ENCODE data around the gene CILP2. TPM values are rescaled to one million over a fixed set of nuclear protein-coding genes. Genes with fewer than 3 reads are reported as not detected.

CILP2 gene
- total RNA-seq, 1 donor from 2014 or later = 23.2 TPM

DNA sequence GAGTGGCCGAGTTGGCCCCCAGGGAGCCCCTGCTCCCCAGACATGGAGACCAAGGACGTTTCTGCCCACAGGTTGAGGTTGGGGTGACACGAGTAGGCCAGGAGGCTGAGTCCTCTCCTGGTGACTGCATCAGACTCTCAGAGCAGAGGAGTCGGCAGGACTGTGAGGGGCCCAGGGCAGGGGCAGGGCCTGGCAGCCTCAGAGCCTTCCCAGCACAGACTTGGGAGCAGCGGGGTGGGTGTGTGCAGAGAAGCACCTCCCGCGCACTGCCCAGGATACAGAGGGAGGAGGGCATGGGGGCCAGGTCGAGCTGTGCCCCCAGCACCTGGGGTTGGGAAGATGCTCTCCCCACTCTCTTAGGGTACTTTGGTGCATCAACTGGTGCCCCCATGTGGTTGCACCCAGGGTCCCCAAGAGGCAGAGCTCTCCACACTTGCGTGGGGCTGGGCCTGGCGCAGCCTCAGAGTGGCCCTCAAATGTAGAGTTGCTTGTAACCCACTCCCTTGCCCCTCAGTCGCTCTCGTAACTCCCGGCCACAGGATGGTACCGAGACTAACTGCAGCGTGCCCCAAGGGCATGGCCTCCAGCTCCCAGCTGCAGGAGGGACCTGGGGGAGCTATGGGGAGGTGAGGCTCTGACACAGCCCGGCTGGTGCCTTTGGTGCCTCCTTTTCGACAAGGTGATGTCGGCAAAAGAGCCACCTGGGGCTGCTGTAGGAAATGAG, 38.6 kb upstream of the CILP2 start:
- no peaks in the 10 kb centered on the region for H3K9me3 Mint-ChIP-seq
- H3K4me3 Mint-ChIP-seq = no peak overlapping the region
- H3K36me3 Mint-ChIP-seq = peaks cover 42% of the 10 kb centered on the region
- no peaks in the 10 kb centered on the region for H3K27me3 Mint-ChIP-seq (ENCODE audit: low read depth)
- TF ChIP-seq, protein P1, sequence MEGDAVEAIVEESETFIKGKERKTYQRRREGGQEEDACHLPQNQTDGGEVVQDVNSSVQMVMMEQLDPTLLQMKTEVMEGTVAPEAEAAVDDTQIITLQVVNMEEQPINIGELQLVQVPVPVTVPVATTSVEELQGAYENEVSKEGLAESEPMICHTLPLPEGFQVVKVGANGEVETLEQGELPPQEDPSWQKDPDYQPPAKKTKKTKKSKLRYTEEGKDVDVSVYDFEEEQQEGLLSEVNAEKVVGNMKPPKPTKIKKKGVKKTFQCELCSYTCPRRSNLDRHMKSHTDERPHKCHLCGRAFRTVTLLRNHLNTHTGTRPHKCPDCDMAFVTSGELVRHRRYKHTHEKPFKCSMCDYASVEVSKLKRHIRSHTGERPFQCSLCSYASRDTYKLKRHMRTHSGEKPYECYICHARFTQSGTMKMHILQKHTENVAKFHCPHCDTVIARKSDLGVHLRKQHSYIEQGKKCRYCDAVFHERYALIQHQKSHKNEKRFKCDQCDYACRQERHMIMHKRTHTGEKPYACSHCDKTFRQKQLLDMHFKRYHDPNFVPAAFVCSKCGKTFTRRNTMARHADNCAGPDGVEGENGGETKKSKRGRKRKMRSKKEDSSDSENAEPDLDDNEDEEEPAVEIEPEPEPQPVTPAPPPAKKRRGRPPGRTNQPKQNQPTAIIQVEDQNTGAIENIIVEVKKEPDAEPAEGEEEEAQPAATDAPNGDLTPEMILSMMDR (IDR thresholded peaks at IDR 0.05; ENCODE audit: unreplicated experiment) = no peak
- H3K27ac Mint-ChIP-seq = no peak overlapping the region
- no peak for DNase-seq (ENCODE audit: low spot score in 2 of 2, unreplicated experiment in 2 of 2)
- H3K4me1 Mint-ChIP-seq = no peaks in the 10 kb centered on the region

- Mint-ChIP-seq H3K4me1 (no peaks in the 10 kb centered on the region), H3K36me3 (peaks cover 40% of the 10 kb centered on the region), H3K27me3 (ENCODE audit: low read depth) (no peaks in the 10 kb centered on the region), H3K4me3 (no peak overlapping the region), H3K27ac (no peak overlapping the region), H3K9me3 (no peaks in the 10 kb centered on the region)
- TF ChIP-seq, protein P1 (IDR thresholded peaks at IDR 0.05; ENCODE audit: unreplicated experiment) = no peak
- no peak for DNase-seq (ENCODE audit: low spot score in 2 of 2, unreplicated experiment in 2 of 2)
Measured at GRCh38 chr19:19500975-19501644, 37.0 kb upstream of the CILP2 start.

- H3K27me3 Mint-ChIP-seq (ENCODE audit: low read depth) = no peaks in the 10 kb centered on the region
- peaks cover 42% of the 10 kb centered on the region for H3K36me3 Mint-ChIP-seq
- TF ChIP-seq, protein P1 (IDR thresholded peaks at IDR 0.05; ENCODE audit: unreplicated experiment) = no peak
- DNase-seq (ENCODE audit: low spot score in 2 of 2, unreplicated experiment in 2 of 2) = no peak
- no peak overlapping the region for H3K27ac Mint-ChIP-seq
- no peaks in the 10 kb centered on the region for H3K9me3 Mint-ChIP-seq
- H3K4me1 Mint-ChIP-seq = no peaks in the 10 kb centered on the region
- no peak overlapping the region for H3K4me3 Mint-ChIP-seq
Measured at GRCh38 chr19:19501798-19502197, 36.3 kb upstream of the CILP2 start.

GRCh38 chr19:19502281-19502680, 35.8 kb upstream of the CILP2 start:
- no peaks in the 10 kb centered on the region for H3K27me3 Mint-ChIP-seq (ENCODE audit: low read depth)
- H3K4me1 Mint-ChIP-seq = no peaks in the 10 kb centered on the region
- no peak overlapping the region for H3K4me3 Mint-ChIP-seq
- H3K9me3 Mint-ChIP-seq = no peaks in the 10 kb centered on the region
- H3K27ac Mint-ChIP-seq = no peak overlapping the region
- H3K36me3 Mint-ChIP-seq = peaks cover 44% of the 10 kb centered on the region
- TF ChIP-seq, protein P1 (IDR thresholded peaks at IDR 0.05; ENCODE audit: unreplicated experiment) = no peak
- no peak for DNase-seq (ENCODE audit: low spot score in 2 of 2, unreplicated experiment in 2 of 2)

GRCh38 chr19:19502808-19503602, 35.1 kb upstream of the CILP2 start:
- peak overlapping the region; percentile 55 for H3K27ac Mint-ChIP-seq
- no peak for DNase-seq (ENCODE audit: low spot score in 2 of 2, unreplicated experiment in 2 of 2)
- H3K36me3 Mint-ChIP-seq = peaks cover 47% of the 10 kb centered on the region
- H3K4me1 Mint-ChIP-seq = no peaks in the 10 kb centered on the region
- TF ChIP-seq, protein P1 (IDR thresholded peaks at IDR 0.05; ENCODE audit: unreplicated experiment) = no peak
- no peak overlapping the region for H3K4me3 Mint-ChIP-seq
- no peaks in the 10 kb centered on the region for H3K27me3 Mint-ChIP-seq (ENCODE audit: low read depth)
- H3K9me3 Mint-ChIP-seq = no peaks in the 10 kb centered on the region
